Effector CD4-positive, alpha-beta T cell (primary cell): Measurements from ENCODE around the gene DNMT1.
A peak's percentile ranks its signal among the peaks of the same experiment; 100 is the strongest.

Experiments
- DNase-seq: peaks from one replicate; pipeline ENCODE4 v3.0.0-alpha.2; 2020

DNMT1 gene

GRCh38 chr19:10091895-10092641 is 102.7 kb downstream of the DNMT1 start:
- DNase-seq, result no peak

- DNase-seq, result no peak
These were observed 103.4 kb downstream of the DNMT1 start for GRCh38 chr19:10091370-10091687.

- DNase-seq, result no peak
These were observed 104.9 kb downstream of the DNMT1 start for GRCh38 chr19:10089801-10090375.

- no peak for DNase-seq
These were observed 105.7 kb downstream of the DNMT1 start for GRCh38 chr19:10088949-10089554.

GRCh38 chr19:10087296-10088061 is 107.3 kb downstream of the DNMT1 start:
- no peak for DNase-seq

GRCh38 chr19:10086591-10087192 is 108.1 kb downstream of the DNMT1 start:
- DNase-seq, result no peak

GRCh38 chr19:10085641-10086590 is 108.8 kb downstream of the DNMT1 start, which contains the start of gene SHFL:
Gene SHFL, plus strand, starts transcription at chr19:10086317. Its CDS starts 111 bp downstream, at chr19:10086428.
- DNase-seq, result peak; percentile 80

GRCh38 chr19:10084803-10085202 is 110.0 kb downstream of the DNMT1 start:
- DNase-seq, result no peak

GRCh38 chr19:10083911-10084310 is 110.8 kb downstream of the DNMT1 start:
- no peak for DNase-seq
